Esophagus (tissue), 2 donors: ENCODE measurements around the gene RPH3AL. TPM values are rescaled to one million over a fixed set of nuclear protein-coding genes. Genes with fewer than 3 reads are reported as not detected.
A peak's percentile ranks its signal among the peaks of the same experiment; 100 is the strongest.
"Not testable (repeated sequence)": the region's sequence is repeated elsewhere in the genome, so short reads cannot be mapped to it uniquely, and the experiment has no call there.

Source experiments
- H3K27ac ChIP-seq, 2 donors: one replicate each; pipeline ENCODE4 v1.5.1; 2013; ENCODE audit warnings: low read depth in 2 of 2, mild to moderate bottlenecking in 2 of 2, inconsistent platforms in 1 of 2, low read length in 1 of 2, moderate library complexity in 1 of 2
- H3K27me3 ChIP-seq, 2 donors: one replicate each; pipeline ENCODE4 v1.6.1; 2013; ENCODE audit warnings: low read length in 2 of 2, control low read depth in 1 of 2, mild to moderate bottlenecking in 1 of 2; ENCODE audit not compliant: insufficient read depth in 2 of 2, control insufficient read depth in 1 of 2
- H3K36me3 ChIP-seq, 2 donors: one replicate each; pipeline ENCODE4 v1.6.1; 2013; ENCODE audit warnings: low read length in 1 of 2; ENCODE audit not compliant: control insufficient read depth in 2 of 2, insufficient read depth in 2 of 2
- H3K4me1 ChIP-seq, 2 donors: one replicate each; pipeline ENCODE4 v1.6.1; 2013; ENCODE audit warnings: low read length in 1 of 2; ENCODE audit not compliant: control insufficient read depth in 2 of 2, insufficient read depth in 2 of 2
- H3K4me3 ChIP-seq, 2 donors: one replicate each; pipeline ENCODE4 v1.5.1; 2013; ENCODE audit warnings: low read length in 2 of 2, mild to moderate bottlenecking in 2 of 2, low read depth in 1 of 2, moderate library complexity in 1 of 2
- H3K9me3 ChIP-seq, 2 donors: one replicate each; pipeline ENCODE4 v1.6.1; 2013; ENCODE audit warnings: mild to moderate bottlenecking in 2 of 2, low read depth in 1 of 2, low read length in 1 of 2, moderate library complexity in 1 of 2; ENCODE audit not compliant: control insufficient read depth in 2 of 2, insufficient read depth in 1 of 2
- WGBS, 2 donors: extraction: QIAGEN DNeasy Blood & Tissue Kit; methylation state at CpG; one replicate each; pipeline ENCODE4 v1.1.7; 2013; 5-methylcytosine and 5-hydroxymethylcytosine counted together
- polyA plus RNA-seq, 2 donors: library from polyadenylated mRNA; stranded (reverse); fragments of 200-250 nt; gene quantifications; one replicate each; pipeline ENCODE4 v1.2.3, GENCODE V29; 2013
- donor health status: healthy with polysubstance abuse.
- donor health status: Bipolar disorder and iron deficiency.

Gene RPH3AL
- polyA plus RNA-seq, 2 donors = 3.2 to 6.1 TPM

DNA sequence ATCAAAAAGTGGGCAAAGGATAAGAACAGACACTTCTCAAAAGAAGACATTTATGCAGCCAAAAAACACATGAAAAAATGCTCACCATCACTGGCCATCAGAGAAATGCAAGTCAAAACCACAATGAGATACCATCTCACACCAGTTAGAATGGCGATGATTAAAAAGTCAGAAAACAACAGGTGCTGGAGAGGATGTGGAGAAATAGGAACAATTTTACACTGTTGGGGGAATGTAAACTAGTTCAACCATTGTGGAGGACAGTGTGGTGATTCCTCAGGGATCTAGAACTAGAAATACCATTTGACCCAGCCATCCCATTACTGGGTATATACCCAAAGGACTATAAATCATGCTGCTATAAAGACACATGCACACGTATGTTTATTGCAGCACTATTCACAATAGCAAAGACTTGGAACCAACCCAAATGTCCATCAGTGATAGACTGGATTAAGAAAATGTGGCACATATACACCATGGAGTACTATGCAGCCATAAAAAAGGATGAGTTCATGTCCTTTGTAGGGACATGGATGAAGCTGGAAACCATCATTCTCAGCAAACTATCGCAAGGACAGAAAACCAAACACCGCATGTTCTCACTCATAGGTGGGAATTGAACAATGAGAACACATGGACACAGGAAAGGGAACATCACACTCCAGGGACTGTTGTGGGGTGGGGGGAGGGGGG, 80.5 kb downstream of the RPH3AL start:
- not testable (repeated sequence) for H3K27me3 ChIP-seq, H3K27ac ChIP-seq, H3K4me1 ChIP-seq, H3K36me3 ChIP-seq, H3K9me3 ChIP-seq, H3K4me3 ChIP-seq
- 93 to 100% methylated on average over 1 of the region's 4 CpGs for WGBS, 2 donors

GRCh38 chr17:269616-270514, 82.7 kb downstream of the RPH3AL start:
- Histone ChIP-seq H3K4me1 (no peaks in the 10 kb centered on the region), H3K27ac (no peak overlapping the region), H3K36me3 (peaks cover 0 to 2% of the 10 kb centered on the region in 2 donors), H3K27me3 (no peaks in the 10 kb centered on the region), H3K9me3 (no peaks in the 10 kb centered on the region), H3K4me3 (no peak overlapping the region)
- 88 to 89% methylated on average over 27 of the region's 27 CpGs for WGBS, 2 donors

- Histone ChIP-seq H3K4me3 (no peak overlapping the region), H3K27me3 (no peaks in the 10 kb centered on the region), H3K4me1 (no peaks in the 10 kb centered on the region), H3K9me3 (no peaks in the 10 kb centered on the region), H3K36me3 (peaks cover 0 to 2% of the 10 kb centered on the region in 2 donors), H3K27ac (peak overlapping the region; percentile 13 to 47)
- 68 to 70% methylated on average over 31 of the region's 31 CpGs for WGBS, 2 donors
Observed at GRCh38 chr17:266701-267667, 85.6 kb downstream of the RPH3AL start.

GRCh38 chr17:266219-266618, 86.4 kb downstream of the RPH3AL start:
- peaks cover 0 to 2% of the 10 kb centered on the region in 2 donors for H3K36me3 ChIP-seq
- H3K4me3 ChIP-seq = no peak overlapping the region
- no peaks in the 10 kb centered on the region for H3K4me1 ChIP-seq
- H3K27me3 ChIP-seq = no peaks in the 10 kb centered on the region
- H3K27ac ChIP-seq = no peak overlapping the region
- WGBS, 2 donors = 86 to 89% methylated on average over 6 of the region's 6 CpGs
- no peaks in the 10 kb centered on the region for H3K9me3 ChIP-seq

GRCh38 chr17:265718-266117, 86.9 kb downstream of the RPH3AL start:
- Histone ChIP-seq H3K36me3 (peaks cover 0 to 2% of the 10 kb centered on the region in 2 donors), H3K9me3 (no peaks in the 10 kb centered on the region), H3K4me3 (no peak overlapping the region), H3K4me1 (no peaks in the 10 kb centered on the region), H3K27me3 (no peaks in the 10 kb centered on the region), H3K27ac (peak overlapping the region in 1 of 2 donors; percentile 1)
- 57 to 64% methylated on average over 10 of the region's 10 CpGs for WGBS, 2 donors

DNA sequence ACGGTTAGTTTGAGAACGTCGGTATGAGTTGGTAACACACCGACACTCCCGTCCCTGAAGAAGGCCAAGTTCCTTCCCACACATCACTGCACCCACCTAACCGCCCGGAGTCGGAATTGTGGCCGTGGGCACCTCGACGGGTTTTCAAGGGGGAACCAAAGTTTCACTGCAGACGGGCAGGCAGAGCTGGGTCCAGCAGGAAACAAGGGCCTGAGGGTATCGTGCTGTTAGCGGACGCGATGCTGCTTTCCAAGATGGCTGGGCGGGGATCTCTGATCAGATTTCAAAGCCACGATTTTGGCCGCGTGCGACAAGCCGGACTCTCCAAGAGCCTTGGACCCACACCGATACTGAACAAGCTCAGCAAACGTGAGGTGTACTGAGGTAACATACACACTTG, 88.8 kb downstream of the RPH3AL start:
- peaks cover 0 to 5% of the 10 kb centered on the region in 2 donors for H3K36me3 ChIP-seq
- no peaks in the 10 kb centered on the region for H3K9me3 ChIP-seq
- WGBS, 2 donors = 95 to 96% methylated on average over 24 of the region's 24 CpGs
- H3K27me3 ChIP-seq = no peaks in the 10 kb centered on the region
- no peaks in the 10 kb centered on the region for H3K4me1 ChIP-seq
- H3K4me3 ChIP-seq = no peak overlapping the region
- no peak overlapping the region for H3K27ac ChIP-seq

GRCh38 chr17:263271-263670, 89.3 kb downstream of the RPH3AL start:
- Histone ChIP-seq H3K27ac (no peak overlapping the region), H3K4me1 (no peaks in the 10 kb centered on the region), H3K27me3 (no peaks in the 10 kb centered on the region), H3K9me3 (no peaks in the 10 kb centered on the region), H3K4me3 (no peak overlapping the region), H3K36me3 (peaks cover 0 to 5% of the 10 kb centered on the region in 2 donors)
- WGBS, 2 donors = 94 to 98% methylated on average over 18 of the region's 18 CpGs

DNA sequence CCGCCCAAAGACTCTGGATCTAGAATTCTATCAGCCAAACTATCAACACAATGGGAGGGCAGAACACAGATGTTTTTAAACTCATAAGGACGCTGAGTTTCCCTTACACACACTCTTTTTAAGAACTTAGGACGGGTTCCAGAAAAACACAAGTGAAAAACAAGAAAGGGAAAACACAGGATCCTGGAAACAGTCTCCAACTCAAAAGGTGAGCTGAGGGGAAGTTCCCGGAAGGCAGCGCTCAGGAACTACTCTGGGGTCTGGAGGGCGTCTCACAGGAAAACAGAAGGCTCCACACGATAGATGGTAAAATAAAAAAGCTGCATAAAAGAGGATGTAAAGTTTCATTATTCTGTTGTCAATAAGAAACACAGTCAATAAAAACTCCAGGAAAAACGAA, 91.0 kb downstream of the RPH3AL start:
- H3K27ac ChIP-seq = no peak overlapping the region
- H3K4me3 ChIP-seq = no peak overlapping the region
- no peaks in the 10 kb centered on the region for H3K27me3 ChIP-seq
- no peaks in the 10 kb centered on the region for H3K9me3 ChIP-seq
- no peaks in the 10 kb centered on the region for H3K4me1 ChIP-seq
- H3K36me3 ChIP-seq = peaks cover 0 to 3% of the 10 kb centered on the region in 2 donors
- 79% methylated on average over 8 of the region's 8 CpGs for WGBS, 2 donors

GRCh38 chr17:260944-261343, 91.7 kb downstream of the RPH3AL start:
- Histone ChIP-seq H3K36me3 (peaks cover 0 to 3% of the 10 kb centered on the region in 2 donors), H3K4me1 (no peaks in the 10 kb centered on the region), H3K9me3 (no peaks in the 10 kb centered on the region), H3K27me3 (no peaks in the 10 kb centered on the region), H3K4me3 (no peak overlapping the region), H3K27ac (no peak overlapping the region)
- 80 to 89% methylated on average over 4 of the region's 4 CpGs for WGBS, 2 donors
